GM13976 (cell line): Measurements from ENCODE around the gene PRDX3.

Experiments
- DNase-seq: peaks from one replicate; pipeline ENCODE4 v3.0.0; 2012; ENCODE audit warnings: low spot score
- in situ Hi-C: fragments of 300-500 bp; cut with MboI; formaldehyde crosslinking; loops from one replicate; pipeline ENCODE4 v1.12.0; 2022; ENCODE audit warnings: low sequenced_read_pairs, mixed read lengths, inconsistent platforms; ENCODE audit not compliant: unreplicated experiment
- TF ChIP-seq, protein P1 (sequence below): IDR thresholded peaks from 2 replicates; pipeline ENCODE4 v1.5.1; 2012; ENCODE audit warnings: borderline replicate concordance, mild to moderate bottlenecking; ENCODE audit not compliant: insufficient read depth; ENCODE audit errors: extremely low read depth, missing control alignments, control extremely low read depth

PRDX3 gene

DNA sequence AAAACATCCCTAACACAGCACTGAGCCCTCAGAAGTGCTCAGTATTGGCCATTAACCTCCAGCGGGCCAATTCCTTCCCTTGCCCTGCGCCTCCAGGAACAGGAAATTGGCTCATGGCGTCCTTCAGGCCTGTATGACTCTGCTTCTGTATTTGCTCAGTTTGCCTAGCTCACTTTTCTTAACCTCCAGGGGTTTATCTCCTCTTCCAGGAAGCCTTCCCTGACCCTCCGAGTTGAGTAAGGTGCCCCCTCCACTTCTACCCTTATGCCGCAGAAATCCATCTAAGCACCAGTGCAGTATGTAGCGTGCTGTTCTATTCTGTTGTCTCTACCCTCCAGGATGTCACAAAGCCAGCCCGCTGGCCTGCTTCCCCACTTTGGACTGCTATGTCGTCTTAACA, 12.0 kb downstream of the PRDX3 start:
- in situ Hi-C loops = no loop called here
- DNase-seq = no peak
- TF ChIP-seq, protein P1, sequence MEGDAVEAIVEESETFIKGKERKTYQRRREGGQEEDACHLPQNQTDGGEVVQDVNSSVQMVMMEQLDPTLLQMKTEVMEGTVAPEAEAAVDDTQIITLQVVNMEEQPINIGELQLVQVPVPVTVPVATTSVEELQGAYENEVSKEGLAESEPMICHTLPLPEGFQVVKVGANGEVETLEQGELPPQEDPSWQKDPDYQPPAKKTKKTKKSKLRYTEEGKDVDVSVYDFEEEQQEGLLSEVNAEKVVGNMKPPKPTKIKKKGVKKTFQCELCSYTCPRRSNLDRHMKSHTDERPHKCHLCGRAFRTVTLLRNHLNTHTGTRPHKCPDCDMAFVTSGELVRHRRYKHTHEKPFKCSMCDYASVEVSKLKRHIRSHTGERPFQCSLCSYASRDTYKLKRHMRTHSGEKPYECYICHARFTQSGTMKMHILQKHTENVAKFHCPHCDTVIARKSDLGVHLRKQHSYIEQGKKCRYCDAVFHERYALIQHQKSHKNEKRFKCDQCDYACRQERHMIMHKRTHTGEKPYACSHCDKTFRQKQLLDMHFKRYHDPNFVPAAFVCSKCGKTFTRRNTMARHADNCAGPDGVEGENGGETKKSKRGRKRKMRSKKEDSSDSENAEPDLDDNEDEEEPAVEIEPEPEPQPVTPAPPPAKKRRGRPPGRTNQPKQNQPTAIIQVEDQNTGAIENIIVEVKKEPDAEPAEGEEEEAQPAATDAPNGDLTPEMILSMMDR = no peak

DNA sequence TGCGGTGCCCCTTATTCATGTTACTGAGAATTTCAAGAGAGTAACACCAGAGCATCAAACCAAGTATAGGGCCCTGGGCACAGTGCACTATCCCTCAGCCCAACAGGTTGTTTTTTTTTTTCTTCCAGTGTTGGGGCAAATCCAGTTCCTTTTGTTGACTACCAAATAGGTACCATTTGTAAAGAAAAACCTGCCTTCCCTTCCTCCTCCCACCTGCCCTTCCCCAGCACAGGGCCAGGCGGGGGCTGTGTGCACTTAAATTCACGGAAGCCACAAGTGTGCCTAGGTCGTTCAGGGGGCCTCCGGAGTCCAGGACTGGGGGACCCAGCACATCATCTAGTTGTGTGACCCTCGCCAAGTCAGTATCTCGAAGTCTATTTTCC, 12.5 kb downstream of the PRDX3 start:
- DNase-seq = no peak
- TF ChIP-seq, protein P1 = no peak
- in situ Hi-C loops = no loop called here

DNA sequence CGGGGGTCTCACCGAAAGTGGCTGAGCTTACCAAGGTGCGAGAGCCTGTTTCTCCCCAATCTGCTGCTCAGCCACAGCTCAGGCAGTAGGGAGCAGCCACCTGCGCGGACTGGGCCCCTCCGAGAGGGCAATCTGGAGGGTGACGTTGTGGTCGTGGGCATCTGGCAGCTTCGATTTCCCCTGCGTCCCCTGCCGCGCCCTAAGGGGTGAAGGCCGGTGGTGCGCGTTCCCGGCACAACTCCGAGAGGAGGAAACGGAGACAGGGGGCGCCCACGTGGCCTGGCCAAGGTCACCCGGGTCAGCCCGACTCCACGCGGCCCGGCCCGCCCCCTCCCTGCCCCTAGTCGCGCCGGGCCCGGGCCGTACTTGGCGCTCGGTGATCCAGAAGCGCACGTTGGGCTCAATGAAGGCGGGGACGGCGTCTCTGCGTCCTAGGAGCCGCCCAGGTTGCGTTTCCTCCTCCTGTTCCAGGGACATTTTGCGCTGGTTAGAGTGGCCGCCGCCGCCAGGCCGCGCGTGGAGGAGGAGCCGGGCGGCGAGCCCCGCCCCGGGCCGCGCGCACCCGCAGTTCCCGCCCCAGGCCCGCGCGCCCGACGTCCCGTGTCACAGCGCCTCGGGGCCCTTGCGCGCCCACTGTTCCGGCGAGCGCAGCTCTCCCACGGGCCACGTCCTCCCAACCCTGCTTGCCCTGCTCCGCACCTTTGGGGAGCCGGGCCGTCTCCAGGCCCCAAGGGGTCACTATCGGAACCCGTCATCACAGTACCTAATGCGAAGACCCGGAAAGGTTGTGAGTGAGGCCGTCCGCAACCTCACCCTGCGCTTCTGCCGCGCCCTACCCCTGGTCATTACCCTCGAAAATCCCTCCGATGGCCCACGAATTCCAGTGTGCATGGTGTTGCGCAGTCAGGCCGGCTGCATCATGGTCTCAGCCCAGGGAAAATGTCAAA, 13.2 kb downstream of the PRDX3 start, which contains the start of gene SFXN4:
Gene SFXN4, minus strand, starts transcription at position 544 of the 947 bp plus-strand sequence. Its CDS starts 67 bp downstream, at position 477.
- TF ChIP-seq, protein P1 = no peak
- peak; percentile 93 for DNase-seq
- in situ Hi-C loops = no loop called here

DNA sequence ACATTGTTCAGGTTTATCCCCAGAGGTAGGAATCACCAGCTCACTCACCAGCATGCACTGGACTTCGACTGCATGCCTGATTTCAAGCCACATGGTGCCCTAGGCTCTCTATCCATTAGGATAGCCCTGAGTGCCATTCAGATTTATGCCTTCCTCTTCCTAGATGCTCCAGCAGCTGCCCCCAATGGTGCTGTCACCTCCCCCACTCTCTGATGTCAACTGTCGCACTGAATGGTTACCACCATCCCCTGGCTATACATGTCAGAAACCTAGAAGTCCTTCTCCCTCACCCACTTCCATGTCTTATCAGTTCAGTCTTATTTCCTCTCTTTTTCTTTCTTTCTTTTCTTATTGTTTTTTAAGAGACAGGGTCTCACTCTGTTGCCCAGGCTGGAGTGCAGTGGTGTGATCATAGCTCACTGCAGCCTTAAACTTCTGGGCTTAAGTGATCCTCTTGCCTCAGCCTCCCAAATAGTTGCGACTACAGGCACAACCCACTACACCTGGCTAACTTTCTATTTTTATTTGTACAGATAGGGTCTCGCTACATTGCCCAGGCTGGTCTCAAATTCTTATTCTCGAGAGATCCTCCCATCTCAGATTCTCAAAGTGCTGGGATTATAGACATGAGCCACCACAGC, 16.0 kb downstream of the PRDX3 start:
- TF ChIP-seq, protein P1 = no peak
- in situ Hi-C loops = no loop called here
- no peak for DNase-seq

DNA sequence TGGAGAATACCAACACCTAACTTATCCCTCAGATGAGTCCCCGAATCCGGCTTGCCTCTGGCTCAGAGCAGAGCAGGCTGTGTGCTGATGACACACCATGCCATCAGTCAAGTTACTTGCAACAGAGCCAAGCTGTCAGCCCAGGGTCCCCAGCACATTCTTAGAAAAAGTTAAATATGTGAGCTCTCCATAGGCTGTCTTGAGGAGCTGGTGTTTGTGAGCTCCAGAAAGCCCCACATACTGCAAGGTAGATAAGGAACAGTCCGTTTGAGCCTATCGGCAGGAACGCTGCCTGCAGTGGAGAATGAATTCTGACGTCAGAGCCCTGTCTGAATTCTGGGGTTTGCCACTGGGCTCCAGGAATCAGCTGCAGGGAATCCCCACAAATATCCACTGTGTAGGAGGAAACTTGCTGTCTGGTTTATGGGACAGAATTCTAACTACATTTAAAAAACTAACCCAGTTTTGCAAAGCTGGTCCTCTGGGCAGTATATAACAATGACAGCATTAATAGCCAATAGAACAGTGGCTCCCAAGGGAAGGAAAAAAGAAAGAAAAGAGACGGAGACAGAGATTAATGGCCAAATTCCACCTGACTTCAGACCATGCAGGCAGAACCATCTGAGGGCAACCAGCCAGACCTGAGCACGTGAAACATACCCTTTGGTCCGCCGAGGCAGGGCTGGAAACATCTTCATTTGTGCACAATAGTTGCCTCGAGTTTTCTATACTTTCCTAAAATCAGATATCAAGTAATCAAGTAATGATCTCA, 16.7 kb downstream of the PRDX3 start:
- DNase-seq = no peak
- in situ Hi-C loops = no loop called here
- TF ChIP-seq, protein P1 = no peak

DNA sequence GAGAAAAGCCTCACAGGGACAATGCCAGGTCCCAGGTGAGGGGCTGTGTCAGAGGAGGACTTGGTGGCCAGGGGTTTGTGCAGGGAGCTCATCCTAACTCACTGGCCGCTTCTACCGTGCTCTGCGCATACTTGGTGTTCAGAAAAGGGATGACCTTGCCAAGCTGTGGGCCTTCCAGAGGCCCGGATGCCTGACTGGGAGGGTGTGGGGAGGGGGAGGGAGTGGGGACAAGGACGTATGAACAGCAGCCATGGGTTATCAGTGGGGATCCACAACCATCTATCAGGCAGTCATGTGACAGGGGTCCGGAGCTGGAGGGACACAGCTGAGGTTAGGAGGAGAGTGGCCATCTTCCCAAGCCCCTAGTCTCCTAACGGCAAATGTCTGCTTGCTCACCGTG, 19.3 kb downstream of the PRDX3 start:
- no peak for DNase-seq
- in situ Hi-C loops = no loop called here
- TF ChIP-seq, protein P1 = no peak
